Inflammatory macrophage (primary cell): ENCODE results near the gene SNHG17.
"Not testable (repeated sequence)": the region's sequence is repeated elsewhere in the genome, so short reads cannot be mapped to it uniquely, and the experiment has no call there.

Experiments used
- DNase-seq, 2 donors: peaks; one replicate each; pipeline ENCODE4 v3.0.0-alpha.2; 2020 to 2022

SNHG17 gene

GRCh38 chr20:38447251-38447661 is 12.1 kb upstream of the SNHG17 start:
- no peak for DNase-seq

DNA sequence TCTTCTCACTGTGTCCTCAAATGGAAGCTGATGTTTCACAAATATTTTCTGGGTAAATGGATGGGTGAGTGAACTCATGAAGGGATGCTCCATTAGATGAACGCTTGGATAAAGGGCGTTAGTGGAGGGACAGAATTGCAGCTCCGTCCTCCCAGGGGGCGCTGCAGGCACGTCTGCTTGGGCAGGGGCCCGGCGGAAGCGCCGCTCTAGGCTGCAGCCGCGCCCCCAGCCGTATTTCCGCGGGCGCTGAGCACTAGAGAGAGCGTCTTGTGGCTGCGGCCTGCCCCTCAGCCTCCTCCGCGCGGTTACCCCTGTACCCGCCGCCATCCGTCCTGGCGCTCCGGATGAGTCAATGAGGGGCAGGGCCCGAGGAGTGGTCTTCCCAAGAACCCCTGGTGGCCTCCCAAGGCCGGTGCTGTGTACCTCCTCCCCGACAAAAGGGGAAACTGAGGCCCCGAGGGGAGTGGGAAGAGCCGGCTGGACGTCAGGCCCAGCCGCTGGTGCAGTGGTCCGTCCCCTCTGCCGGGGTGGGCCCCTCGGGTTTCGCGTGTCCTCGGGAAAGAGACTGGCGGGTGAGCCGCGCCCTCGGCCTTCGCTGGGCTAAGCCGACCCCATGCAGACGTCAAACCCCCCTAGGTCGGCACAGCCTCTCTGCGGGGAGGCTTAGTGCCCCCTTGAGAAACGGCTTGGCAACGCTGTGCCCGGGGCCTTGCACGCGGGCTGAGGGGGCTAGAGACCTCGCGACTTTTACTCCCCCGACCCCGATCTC is 11.5 kb upstream of the SNHG17 start:
- DNase-seq: peak; percentile 93 to 94

- no peak for DNase-seq
Observed at GRCh38 chr20:38445901-38446425, 10.8 kb upstream of the SNHG17 start.

GRCh38 chr20:38445381-38445796 is 10.3 kb upstream of the SNHG17 start:
- DNase-seq: no peak

DNA sequence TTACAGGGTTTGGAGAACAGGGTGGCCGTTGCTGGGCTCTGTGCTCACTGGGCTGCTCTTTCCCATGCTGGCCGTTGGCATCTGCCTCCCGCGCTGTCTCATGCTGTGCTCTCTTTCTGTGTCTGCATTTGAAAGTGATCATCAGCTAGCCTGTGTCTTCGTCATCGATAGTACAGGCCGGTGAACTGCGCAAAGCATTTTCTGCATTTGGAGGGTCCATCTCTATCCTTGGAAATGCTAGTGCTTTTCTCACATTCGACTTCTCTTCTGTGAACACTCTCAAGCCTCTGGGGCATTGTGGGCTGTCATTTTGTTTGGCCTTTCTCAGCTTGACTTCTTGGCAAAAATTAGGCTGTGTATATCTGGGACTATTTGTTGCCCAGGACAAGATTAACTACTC is 6.8 kb upstream of the SNHG17 start:
- DNase-seq: no peak

- DNase-seq: not testable (repeated sequence)
Observed at GRCh38 chr20:38441110-38441509, 6.0 kb upstream of the SNHG17 start.

GRCh38 chr20:38437796-38438195 is 2.7 kb upstream of the SNHG17 start:
- DNase-seq: no peak

DNA sequence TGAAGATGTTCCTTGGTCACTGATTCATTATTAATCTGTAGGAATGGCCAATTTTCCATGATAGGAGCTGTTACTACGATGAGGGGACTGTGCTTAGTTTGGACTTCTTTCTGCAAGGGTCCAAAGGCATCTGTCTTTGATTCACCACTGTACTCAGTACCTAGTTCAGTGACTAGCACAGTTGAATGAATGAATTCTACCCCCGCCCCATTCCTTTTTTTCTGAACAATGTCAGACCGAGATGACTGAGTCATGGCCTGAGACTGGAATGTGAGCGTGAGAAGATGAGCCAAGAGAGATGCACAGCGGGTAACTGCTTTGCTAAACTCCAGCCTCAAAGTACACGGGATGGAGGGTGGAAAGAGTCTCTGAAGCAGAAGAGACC is 419 bp upstream of the SNHG17 start:
- no peak for DNase-seq

DNA sequence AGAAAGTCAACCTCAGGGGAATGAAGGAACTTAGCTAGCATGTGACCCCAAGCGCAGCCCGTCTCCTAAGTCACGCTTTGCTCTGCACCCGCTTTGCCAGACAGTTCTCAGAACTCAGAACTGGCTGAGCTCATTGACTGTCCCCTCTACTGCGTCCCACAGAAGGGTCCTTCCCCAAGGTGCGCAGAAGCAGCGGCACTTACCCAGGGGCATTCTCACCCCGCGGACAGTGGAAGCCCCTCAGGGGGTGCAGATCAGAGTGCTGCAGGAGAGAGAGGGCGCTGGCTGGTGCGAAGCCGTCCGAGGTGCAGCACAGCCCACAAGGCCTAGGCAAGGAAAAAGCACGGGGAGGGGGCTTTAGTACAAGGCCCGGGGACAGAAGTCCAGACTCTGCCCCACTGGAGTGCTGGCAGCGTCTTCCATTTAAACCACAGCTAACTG is 807 bp downstream of the SNHG17 start:
- peak; percentile 77 to 83 for DNase-seq

GRCh38 chr20:38433304-38433972 is 1.7 kb downstream of the SNHG17 start:
- no peak for DNase-seq

- not testable (repeated sequence) for DNase-seq
Observed at GRCh38 chr20:38432870-38433269, 2.3 kb downstream of the SNHG17 start.

GRCh38 chr20:38432292-38432691 is 2.8 kb downstream of the SNHG17 start:
- DNase-seq: peak in 1 of 2 donors; percentile 11

DNA sequence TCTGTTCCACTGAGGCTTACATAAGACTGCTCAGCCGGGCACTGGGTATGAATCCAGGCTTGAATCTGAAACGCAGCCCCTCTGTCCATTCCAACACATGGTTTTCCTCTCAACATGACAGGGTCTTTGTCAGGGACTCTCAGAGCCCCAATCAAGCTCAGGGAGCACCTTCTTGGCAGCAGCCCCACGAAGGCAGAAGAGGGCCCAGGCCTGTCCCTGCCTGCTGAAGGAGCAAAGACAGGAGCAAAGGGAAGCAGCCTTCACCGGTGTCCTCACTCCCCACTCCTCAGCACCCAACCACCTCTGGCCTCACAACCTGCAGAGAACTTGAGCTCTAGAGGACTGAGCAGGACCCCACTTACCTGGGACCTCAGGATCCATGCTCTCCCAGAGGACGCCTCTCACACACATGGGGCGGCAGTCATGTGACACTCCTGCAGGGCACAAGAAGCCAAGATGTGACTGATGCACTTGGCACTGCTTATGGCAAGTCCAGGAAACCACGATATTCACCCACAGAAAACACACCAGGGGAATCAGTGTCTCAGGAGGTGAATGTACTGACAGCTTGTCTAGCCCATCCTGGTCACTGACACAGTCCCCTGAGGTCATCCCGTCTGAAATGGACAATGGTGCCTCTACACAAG is 4.3 kb downstream of the SNHG17 start:
- DNase-seq: no peak

DNA sequence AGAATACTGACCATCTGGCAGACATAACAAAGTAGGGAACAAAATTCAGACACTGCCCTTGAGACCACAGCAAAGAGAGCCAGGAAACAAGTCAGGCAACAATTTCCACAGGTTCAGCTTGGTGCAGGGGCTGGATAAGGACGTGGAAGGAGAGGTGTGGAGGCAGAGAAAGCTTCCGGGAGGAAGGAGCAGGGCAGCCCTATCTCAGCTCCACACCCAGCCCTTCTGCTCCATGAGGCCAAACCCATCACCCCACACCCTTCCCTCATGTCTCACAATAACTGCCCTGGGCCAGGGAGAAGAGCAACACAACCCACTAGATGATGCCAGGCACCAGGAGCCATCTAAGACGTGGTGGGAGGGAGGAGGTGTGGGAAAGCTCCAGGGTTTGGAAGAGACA is 5.8 kb downstream of the SNHG17 start:
- no peak for DNase-seq

DNA sequence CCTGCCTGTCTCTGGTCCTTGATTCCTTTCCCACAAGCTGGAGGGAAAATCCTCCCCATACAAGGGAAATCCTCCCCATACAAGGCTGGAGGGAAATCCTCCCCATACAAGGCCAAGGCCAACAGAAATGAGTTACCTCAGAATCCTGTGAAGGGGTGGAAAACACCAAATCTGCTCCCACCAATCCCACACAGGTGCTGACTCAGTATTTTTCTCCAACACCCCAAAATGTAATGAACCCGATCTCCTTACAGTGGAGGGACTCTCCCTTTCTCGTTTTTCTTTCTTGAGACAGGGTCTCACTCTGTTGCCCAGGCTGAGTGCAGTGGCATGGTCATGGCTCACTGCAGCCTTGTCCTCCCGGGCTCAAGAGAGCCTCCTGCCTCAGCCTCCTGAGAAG is 6.3 kb downstream of the SNHG17 start:
- no peak for DNase-seq

DNA sequence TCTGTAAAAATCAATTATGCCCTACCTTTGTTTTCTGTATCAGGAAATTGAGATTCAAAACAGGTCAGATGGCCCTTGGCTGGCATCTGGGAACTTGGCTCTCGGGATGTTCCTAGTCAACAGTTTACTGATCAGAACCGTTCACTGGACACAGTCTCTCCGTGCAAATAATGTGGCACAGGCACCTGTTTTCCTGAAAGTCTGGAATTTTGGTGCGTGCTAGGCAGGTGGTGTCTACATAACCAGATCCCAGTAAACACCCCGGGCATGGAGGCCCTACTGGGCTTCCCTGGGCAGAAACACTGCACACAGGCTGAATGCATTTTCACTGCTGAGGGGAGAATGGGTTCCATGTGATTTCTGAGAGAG is 7.5 kb downstream of the SNHG17 start:
- no peak for DNase-seq

- DNase-seq: peak; percentile 80 to 89
Observed at GRCh38 chr20:38426006-38426897, 8.9 kb downstream of the SNHG17 start.

DNA sequence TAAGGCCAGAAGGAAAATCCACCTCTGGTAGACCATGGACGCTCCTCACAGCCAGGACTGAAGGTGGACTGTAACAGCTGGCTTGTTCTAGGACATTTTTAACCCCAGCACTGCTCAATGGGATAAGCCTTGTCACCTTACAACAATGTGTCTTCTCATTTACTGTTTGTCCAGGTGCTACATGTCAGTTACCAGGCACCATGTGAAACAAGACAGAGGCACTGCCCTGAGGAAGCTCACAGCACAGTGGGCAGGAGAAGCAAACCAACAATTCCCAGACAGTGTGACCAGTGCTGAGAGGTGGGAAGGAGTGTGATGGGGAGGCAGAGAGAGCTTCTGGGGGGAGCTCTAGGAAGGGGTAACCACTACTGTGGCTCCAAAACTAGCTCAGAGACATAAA is 10.7 kb downstream of the SNHG17 start:
- no peak for DNase-seq

DNA sequence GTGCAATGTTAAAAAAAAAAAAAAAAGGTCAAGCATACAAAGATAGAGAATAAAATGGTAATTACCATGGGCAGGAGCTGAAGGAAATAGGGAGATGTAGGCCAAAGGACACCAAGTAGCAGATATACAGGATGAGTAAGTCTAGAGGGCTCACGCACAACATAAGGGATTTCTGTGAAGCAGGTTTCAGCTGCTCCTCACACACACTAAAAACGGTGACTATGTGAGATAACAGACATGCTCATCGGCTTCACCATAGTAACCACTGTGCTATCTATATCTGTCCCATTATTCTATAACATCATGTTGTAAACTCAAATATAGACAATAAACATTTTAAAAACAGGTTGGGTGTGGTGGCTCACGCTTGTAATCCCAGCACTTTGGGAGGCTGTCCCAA is 11.6 kb downstream of the SNHG17 start:
- no peak for DNase-seq

DNA sequence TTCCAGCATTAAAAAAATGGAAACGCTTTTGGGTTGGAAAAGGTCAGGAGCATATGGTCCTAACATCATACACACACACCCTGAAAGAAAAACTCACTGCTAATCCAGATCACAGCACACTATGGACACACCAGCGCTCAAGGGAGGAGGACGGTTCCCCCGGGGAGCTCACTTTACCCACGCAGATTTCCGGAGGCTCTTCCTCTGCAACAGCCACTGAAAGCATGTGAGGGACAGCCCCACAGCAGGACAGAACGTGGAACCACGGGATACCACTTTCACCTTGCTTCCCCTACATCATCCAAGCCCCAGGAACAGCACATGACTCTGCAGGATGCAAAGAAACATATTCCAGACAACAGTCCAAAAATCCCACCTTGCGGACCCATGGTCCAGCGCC is 13.2 kb downstream of the SNHG17 start:
- peak in 1 of 2 donors; percentile 10 for DNase-seq

- DNase-seq: no peak
Observed at GRCh38 chr20:38420388-38421085, 14.6 kb downstream of the SNHG17 start.
